GM21786 (cell line): ENCODE measurements around the gene RASSF6.
"Not testable (repeated sequence)": the region's sequence is repeated elsewhere in the genome, so short reads cannot be mapped to it uniquely, and the experiment has no call there.

Experiments
- ATAC-seq: cut with Tn5 transposase; IDR thresholded peaks from one replicate; pipeline ENCODE4 v1.9.1; 2021; ENCODE audit not compliant: unreplicated experiment

RASSF6 gene

GRCh38 chr4:73620115-73620792 lies at the start of gene RASSF6:
Gene RASSF6, minus strand, starts transcription at chr4:73620436. Its CDS starts 8,641 bp downstream, at chr4:73611795.
- ATAC-seq = peak; percentile 93

- no peak for ATAC-seq
Measured at GRCh38 chr4:73669410-73670183, 49.4 kb upstream of the RASSF6 start.

GRCh38 chr4:73668782-73669201 lies 48.6 kb upstream of the RASSF6 start:
- no peak for ATAC-seq

GRCh38 chr4:73665924-73666323 lies 45.7 kb upstream of the RASSF6 start:
- not testable (repeated sequence) for ATAC-seq

GRCh38 chr4:73664470-73664869 lies 44.2 kb upstream of the RASSF6 start:
- no peak for ATAC-seq

GRCh38 chr4:73663576-73663975 lies 43.3 kb upstream of the RASSF6 start:
- ATAC-seq = no peak

GRCh38 chr4:73662709-73663546 lies 42.7 kb upstream of the RASSF6 start:
- peak; percentile 72 for ATAC-seq

GRCh38 chr4:73661646-73662119 lies 41.4 kb upstream of the RASSF6 start:
- no peak for ATAC-seq

- ATAC-seq = no peak
Measured at GRCh38 chr4:73660808-73661207, 40.6 kb upstream of the RASSF6 start.

- ATAC-seq = peak; percentile 66
Measured at GRCh38 chr4:73653695-73654106, 33.5 kb upstream of the RASSF6 start.

GRCh38 chr4:73650250-73650649 lies 30.0 kb upstream of the RASSF6 start:
- ATAC-seq = no peak

- ATAC-seq = no peak
Measured at GRCh38 chr4:73648478-73648877, 28.2 kb upstream of the RASSF6 start.

- ATAC-seq = no peak
Measured at GRCh38 chr4:73646117-73646516, 25.9 kb upstream of the RASSF6 start.

- ATAC-seq = no peak
Measured at GRCh38 chr4:73631565-73632226, 11.5 kb upstream of the RASSF6 start.

GRCh38 chr4:73628834-73629233 lies 8.6 kb upstream of the RASSF6 start:
- not testable (repeated sequence) for ATAC-seq

GRCh38 chr4:73621357-73621756 lies 1.1 kb upstream of the RASSF6 start:
- no peak for ATAC-seq

GRCh38 chr4:73619346-73619745 lies 890 bp downstream of the RASSF6 start:
- ATAC-seq = no peak

- no peak for ATAC-seq
Measured at GRCh38 chr4:73617256-73617655, 3.0 kb downstream of the RASSF6 start.

GRCh38 chr4:73615613-73616012 lies 4.6 kb downstream of the RASSF6 start:
- no peak for ATAC-seq

GRCh38 chr4:73614311-73614867 lies 5.8 kb downstream of the RASSF6 start:
- no peak for ATAC-seq
